ENCODE results near the gene TSPAN10.

Gene TSPAN10

DNA sequence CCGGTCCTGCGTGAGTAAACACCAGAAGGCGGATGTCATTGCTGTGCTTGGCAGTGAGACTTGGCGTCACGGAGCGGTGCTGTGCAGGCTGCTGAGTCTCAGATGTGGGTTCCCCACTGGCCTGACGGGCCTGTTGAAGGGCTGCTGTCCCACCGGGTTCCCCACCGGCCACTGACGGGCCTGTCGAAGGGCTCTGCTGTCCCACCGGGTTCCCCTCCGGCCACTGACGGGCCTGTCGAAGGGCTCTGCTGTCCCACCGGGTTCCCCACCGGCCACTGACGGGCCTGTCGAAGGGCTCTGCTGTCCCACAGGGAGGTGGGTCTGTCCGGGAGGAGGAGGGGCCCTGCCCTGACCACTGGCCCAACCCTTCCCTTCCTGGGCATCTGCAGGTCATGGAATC, 49.6 kb downstream of the TSPAN10 start:
- no peak for TF ChIP-seq CTCF (conservative IDR thresholded peaks at IDR 0.05; ENCODE audit: low read depth, low read length)
- no peak for DNase-seq (ENCODE audit: low read depth)
- H3K4me3 ChIP-seq (ENCODE audit: low read length) = no peak overlapping the region

GRCh38 chr17:81687770-81688541, 51.0 kb downstream of the TSPAN10 start:
- no peak for TF ChIP-seq CTCF (conservative IDR thresholded peaks at IDR 0.05; ENCODE audit: low read depth, low read length)
- no peak overlapping the region for H3K4me3 ChIP-seq (ENCODE audit: low read length)
- DNase-seq (ENCODE audit: low read depth) = no peak

GRCh38 chr17:81688616-81689015, 51.6 kb downstream of the TSPAN10 start:
- no peak for DNase-seq (ENCODE audit: low read depth)
- no peak overlapping the region for H3K4me3 ChIP-seq (ENCODE audit: low read length)
- TF ChIP-seq CTCF (conservative IDR thresholded peaks at IDR 0.05; ENCODE audit: low read depth, low read length) = no peak

DNA sequence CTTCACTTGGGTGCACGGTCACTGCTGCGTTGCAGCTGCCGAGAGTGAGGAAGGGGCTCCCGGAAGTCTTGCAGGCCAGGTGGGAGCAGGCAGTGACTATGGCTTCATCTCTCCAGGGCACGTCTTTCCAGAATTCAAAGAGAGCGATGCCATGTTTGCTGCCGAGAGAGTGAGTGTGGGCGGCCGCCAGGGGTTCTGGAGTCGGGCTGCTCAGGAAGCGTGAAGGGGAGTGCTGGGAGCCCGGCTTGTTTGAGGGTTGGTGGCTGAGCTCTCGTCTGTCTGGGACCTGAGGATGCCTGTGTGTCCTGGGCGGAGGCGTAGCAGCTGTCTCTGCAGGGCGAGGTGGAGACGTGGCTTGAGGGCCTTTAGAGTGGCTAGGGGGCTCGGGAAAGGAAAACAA, 53.1 kb downstream of the TSPAN10 start:
- H3K4me3 ChIP-seq (ENCODE audit: low read length) = no peak overlapping the region
- DNase-seq (ENCODE audit: low read depth) = no peak
- TF ChIP-seq CTCF (conservative IDR thresholded peaks at IDR 0.05; ENCODE audit: low read depth, low read length) = no peak

- TF ChIP-seq CTCF (conservative IDR thresholded peaks at IDR 0.05; ENCODE audit: low read depth, low read length) = no peak
- no peak for DNase-seq (ENCODE audit: low read depth)
- H3K4me3 ChIP-seq (ENCODE audit: low read length) = no peak overlapping the region
Measured at GRCh38 chr17:81690549-81690948, 53.6 kb downstream of the TSPAN10 start.

DNA sequence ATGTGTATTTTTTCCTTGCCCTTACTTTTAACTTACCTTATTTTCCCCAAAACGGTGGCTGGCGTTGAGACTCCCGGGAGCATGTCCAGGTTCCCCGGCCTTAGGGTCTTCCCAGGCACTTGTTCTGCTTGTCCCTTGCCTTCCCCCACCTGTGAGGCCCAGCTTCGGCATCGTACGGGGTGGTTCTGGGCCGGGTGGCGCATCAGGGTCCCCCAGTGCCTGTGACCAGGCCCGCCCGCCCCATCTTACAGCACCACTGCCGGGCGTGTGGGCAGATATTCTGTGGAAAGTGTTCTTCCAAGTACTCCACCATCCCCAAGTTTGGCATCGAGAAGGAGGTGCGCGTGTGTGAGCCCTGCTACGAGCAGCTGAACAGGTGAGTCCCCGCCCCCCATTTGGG, 54.2 kb downstream of the TSPAN10 start:
- H3K4me3 ChIP-seq (ENCODE audit: low read length) = no peak overlapping the region
- DNase-seq (ENCODE audit: low read depth) = no peak
- no peak for TF ChIP-seq CTCF (conservative IDR thresholded peaks at IDR 0.05; ENCODE audit: low read depth, low read length)

DNA sequence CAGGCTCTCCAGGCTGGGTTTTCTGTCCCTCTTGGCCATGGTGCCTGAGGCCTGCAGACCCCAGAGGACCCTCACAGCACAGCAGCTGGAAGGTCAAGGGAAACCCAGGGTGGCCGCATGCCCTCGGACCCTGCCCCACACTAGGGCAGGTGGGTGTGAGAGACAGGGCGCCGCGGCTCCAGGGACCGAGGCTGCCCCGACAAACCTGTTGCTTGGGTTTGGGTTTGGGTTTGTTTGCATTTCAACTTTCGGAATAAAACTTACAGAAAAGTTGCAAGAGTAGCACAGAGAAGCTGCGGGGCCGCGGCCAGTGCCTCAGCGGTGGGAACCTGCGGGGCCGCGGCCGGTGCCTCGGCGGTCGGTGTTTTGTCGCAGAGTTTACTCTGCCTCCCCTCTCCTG, 54.6 kb downstream of the TSPAN10 start:
- no peak for TF ChIP-seq CTCF (conservative IDR thresholded peaks at IDR 0.05; ENCODE audit: low read depth, low read length)
- DNase-seq (ENCODE audit: low read depth) = no peak
- H3K4me3 ChIP-seq (ENCODE audit: low read length) = no peak overlapping the region
